ENCODE measurements around the gene RELA. TPM values are rescaled to one million over a fixed set of nuclear protein-coding genes. Genes with fewer than 3 reads are reported as not detected.

The RELA gene
- total RNA-seq, 4 donors from 2014 or later: 31.5 to 65.7 (median 34.6) TPM

DNA sequence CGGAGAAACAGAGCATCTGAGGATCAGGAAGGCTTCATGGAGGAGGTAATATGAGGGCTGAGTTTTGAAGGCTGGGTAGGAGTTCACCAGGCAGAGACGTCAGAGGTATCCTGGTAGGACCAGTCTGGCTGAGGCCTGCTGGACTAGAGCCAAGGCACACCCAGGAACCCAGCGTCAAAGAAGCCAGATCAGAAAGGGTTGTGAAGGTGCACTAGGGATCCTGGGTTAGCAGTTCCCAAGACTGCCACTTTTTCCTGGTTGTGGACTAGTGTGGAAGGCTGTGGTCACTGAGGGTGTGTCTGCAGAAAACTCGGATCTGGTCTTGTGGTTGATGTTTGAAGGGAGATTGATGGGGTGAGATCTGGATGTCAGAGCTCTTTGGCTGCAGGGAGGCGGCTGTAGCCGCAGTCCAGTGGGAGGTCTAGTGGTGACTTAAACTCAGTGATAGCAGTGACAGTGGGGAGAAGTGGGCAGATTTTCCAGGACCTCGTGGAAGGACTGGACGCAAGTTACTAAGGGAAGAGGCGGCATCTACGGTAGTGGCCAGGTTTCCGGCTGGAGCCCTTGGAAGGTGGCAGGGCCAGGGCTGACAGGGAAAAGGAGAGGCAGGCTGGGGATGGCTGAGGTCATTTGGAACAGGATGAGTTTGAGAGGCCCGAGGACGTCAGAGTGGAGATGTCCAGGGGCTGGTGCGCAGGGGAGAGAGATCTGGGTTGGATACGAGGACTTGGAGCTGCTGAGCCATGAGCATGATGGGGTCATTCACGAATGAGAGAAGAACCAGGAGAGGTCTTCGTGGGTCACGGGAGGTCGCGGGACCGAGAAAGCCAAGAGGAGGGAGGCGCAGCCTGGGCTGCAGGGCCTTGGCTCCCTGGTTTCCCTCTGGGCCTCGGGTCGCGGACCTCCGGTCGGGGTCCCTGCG is 10.9 kb downstream of the RELA start:
- TF ChIP-seq, protein P1, sequence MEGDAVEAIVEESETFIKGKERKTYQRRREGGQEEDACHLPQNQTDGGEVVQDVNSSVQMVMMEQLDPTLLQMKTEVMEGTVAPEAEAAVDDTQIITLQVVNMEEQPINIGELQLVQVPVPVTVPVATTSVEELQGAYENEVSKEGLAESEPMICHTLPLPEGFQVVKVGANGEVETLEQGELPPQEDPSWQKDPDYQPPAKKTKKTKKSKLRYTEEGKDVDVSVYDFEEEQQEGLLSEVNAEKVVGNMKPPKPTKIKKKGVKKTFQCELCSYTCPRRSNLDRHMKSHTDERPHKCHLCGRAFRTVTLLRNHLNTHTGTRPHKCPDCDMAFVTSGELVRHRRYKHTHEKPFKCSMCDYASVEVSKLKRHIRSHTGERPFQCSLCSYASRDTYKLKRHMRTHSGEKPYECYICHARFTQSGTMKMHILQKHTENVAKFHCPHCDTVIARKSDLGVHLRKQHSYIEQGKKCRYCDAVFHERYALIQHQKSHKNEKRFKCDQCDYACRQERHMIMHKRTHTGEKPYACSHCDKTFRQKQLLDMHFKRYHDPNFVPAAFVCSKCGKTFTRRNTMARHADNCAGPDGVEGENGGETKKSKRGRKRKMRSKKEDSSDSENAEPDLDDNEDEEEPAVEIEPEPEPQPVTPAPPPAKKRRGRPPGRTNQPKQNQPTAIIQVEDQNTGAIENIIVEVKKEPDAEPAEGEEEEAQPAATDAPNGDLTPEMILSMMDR (IDR thresholded peaks at IDR 0.05; ENCODE audit: low read depth): no peak

DNA sequence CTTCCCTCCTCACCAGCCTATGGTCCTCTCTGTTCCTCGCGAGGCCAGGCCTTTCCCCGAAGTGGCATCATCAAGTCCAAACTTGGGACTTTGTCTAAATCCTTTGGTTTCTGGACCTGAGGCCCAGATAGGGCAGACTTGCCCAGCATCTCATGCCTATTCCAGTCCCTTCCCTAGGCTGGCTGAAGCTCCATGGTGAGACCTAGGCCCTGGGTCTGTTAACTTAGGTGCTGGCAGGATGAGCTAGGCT is 11.5 kb downstream of the RELA start:
- TF ChIP-seq, protein P1 (IDR thresholded peaks at IDR 0.05; ENCODE audit: low read depth): no peak

DNA sequence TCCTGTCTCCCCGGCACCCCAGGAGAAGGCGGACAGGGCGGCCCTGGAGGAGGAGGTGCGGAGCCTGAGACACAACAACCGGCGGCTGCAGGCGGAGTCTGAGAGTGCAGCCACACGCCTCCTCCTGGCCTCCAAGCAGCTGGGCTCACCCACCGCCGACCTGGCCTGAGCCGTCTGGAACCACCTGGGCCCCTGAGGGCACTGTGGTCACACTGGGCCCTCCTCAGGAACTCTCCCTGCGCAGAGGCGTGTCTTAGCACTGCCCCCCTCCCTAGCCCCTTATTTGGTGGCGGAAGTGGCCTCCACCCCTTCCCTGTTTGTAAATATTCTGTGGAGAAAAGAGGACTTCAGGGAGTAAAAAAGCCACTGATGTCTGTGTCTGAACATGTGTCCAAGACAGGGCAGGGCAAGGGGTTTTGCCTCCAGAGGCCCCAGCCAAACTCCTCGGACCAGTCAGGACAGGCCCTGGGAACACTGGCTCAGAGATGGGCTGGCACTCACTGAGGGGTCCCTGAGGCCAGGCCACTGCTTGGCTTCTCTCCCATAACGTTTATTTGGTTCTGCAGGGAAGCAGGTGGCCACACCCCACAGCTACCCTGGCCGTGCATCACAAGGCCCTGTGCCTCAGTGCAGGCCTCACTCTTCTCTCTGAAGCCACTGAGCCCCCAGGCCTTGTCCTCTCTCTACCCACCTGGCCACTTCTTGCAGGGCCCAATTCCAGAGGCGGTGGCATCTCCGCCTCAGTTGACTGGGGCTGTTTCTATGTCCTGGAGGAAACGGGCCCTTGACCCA is 12.0 kb downstream of the RELA start:
- TF ChIP-seq, protein P1 (IDR thresholded peaks at IDR 0.05; ENCODE audit: low read depth): no peak

DNA sequence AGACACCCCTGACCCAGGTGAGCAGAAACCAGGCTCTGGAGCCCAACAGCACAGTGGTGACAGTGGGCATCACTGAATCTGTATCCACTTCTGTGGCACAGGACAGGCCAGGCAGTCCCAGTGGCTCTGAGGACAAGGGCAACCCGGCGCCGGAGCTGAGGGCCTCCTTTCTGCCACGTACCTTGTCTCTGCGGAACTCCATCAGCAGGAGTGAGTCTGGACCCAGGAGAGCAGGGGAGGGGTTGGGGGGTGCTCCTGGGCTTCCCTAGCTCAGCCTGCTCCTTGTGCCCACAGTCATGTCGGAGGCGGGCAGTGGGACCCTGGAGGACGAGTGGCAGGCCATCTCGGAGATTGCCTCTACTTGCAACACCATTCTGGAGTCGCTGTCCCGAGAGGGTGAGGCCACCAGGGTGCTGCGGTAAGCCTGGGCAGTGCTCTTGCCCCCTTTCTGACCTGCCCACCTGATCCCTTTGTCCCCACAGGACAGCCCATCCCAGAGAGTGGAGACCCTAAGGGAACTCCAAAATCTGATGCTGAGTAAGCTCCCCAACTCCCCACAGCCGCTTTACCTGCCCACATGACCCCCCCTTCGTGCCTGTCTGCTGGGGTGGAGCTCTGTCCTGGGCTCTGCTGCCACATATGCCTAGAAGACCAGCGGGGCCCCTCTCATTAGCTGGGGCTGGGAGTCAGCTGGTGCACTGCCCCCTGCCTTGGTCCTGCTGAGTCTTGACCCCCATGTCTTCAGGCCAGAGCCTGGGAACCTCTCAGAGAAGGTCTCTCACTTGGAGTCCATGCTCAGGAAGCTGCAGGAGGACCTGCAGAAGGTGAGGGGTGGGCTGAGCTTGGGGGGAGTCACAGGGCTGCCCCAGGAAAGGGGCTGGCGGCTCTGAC is 12.8 kb downstream of the RELA start:
- TF ChIP-seq, protein P1 (IDR thresholded peaks at IDR 0.05; ENCODE audit: low read depth): no peak

DNA sequence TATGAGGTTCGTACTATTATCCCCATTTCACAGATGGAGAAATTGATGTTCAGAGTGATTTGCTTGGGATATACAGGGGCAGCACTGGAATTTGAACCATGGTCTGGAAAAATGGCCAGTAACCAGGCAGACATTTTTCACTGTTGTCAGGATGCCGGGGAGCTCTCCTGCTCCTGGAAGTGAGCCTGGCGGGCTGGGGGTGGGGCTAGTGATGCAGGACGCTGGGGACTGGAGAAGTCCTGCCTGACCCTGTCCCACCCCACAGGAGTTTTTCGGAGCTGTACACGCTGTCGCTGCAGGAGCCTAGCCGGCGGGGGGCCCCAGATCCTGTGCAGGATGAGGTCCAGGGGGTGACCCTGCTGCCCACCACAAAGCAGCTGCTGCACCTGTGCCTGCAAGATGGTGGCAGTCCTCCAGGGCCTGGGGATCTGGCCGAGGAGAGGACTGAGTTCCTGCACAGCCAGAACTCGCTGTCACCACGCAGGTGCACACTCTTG is 13.7 kb downstream of the RELA start:
- TF ChIP-seq, protein P1 (IDR thresholded peaks at IDR 0.05; ENCODE audit: low read depth): no peak

DNA sequence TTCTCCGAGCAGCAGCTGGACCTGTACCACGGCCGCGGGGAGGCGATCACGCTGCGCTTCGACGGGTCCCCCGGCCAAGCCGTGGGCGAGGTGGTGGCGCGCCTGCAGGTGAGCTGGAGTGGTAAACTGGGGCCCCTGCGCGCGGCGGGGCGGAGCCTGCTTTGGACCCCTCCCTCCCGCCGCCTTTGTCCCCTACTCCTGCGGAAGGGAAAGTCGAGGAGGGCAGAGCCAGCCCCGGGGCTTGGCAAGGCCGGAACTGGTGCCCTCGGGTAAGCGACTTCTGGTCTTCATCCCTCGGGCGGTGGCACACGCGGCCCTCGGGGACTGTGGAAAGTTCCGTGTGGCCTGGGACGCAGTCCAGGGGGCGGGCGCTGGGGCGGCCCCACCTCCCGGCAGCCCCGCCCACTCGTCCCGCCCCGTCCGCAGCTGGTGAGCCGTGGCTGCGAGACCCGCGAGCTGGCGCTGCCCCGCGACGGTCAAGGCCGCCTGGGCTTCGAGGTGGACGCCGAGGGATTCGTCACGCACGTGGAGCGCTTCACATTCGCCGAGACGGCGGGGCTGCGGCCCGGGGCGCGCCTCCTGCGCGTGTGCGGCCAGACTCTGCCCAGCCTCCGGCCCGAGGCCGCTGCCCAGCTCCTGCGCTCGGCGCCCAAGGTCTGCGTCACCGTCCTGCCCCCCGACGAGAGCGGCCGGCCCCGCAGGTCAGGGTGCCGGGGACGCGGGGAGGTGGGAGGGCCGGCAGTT is 15.6 kb downstream of the RELA start:
- TF ChIP-seq, protein P1 (IDR thresholded peaks at IDR 0.05; ENCODE audit: low read depth): no peak
